ENCODE results near the gene TFEB.

- no peak for TF ChIP-seq POLR2A (IDR thresholded peaks at IDR 0.05)
- TF ChIP-seq CTCF (IDR thresholded peaks at IDR 0.05), result no peak
Observed at GRCh38 chr6:41667195-41667594, 68.2 kb downstream of the TFEB start.
